HG03571 (cell line): ENCODE data around the gene SDR42E1.

Experiments used
- ATAC-seq: cut with Tn5 transposase; IDR thresholded peaks from one replicate; pipeline ENCODE4 v1.9.1; 2021; ENCODE audit not compliant: unreplicated experiment

Gene SDR42E1

GRCh38 chr16:81940781-81941560 is 70.3 kb downstream of the SDR42E1 start:
- no peak for ATAC-seq

GRCh38 chr16:81939164-81940056 is 71.9 kb downstream of the SDR42E1 start:
- ATAC-seq: no peak
